ENCODE results near the gene CAPN13.

- no peak for TF ChIP-seq CTCF (IDR thresholded peaks at IDR 0.05; ENCODE audit: low read length)
- no peak for TF ChIP-seq EZH2 (optimal IDR thresholded peaks at IDR 0.05; ENCODE audit: low read depth, low read length)
These were observed 115.1 kb downstream of the CAPN13 start for GRCh38 chr2:30691948-30692828.
